Mucosa of rectum (tissue), 2 donors: ENCODE measurements around the gene ELAC1.
"Not testable (repeated sequence)": the region's sequence is repeated elsewhere in the genome, so short reads cannot be mapped to it uniquely, and the experiment has no call there.

Experiments used
- H3K27ac ChIP-seq, 2 donors: one replicate each; pipeline ENCODE4 v1.7.0; 2013; ENCODE audit warnings: inconsistent platforms in 2 of 2, low read depth in 2 of 2, low read length in 2 of 2
- H3K27me3 ChIP-seq, 2 donors: one replicate each; pipeline ENCODE4 v1.7.0; 2013; ENCODE audit warnings: low read length in 2 of 2; ENCODE audit not compliant: control insufficient read depth in 2 of 2, insufficient read depth in 2 of 2
- H3K36me3 ChIP-seq, 2 donors: one replicate each; pipeline ENCODE4 v1.7.0; 2013; ENCODE audit warnings: low read length in 2 of 2; ENCODE audit not compliant: control insufficient read depth in 2 of 2, insufficient read depth in 2 of 2
- H3K4me1 ChIP-seq, 2 donors: one replicate each; pipeline ENCODE4 v1.7.0; 2013; ENCODE audit warnings: low read length in 2 of 2, mild to moderate bottlenecking in 1 of 2; ENCODE audit not compliant: control insufficient read depth in 2 of 2, insufficient read depth in 2 of 2
- H3K4me3 ChIP-seq, 2 donors: one replicate each; pipeline ENCODE4 v1.7.0; 2013; ENCODE audit warnings: low read length in 2 of 2
- H3K9ac ChIP-seq, 2 donors: one replicate each; pipeline ENCODE4 v1.7.0; 2013; ENCODE audit warnings: low read length in 2 of 2, low read depth in 1 of 2, mild to moderate bottlenecking in 1 of 2
- H3K9me3 ChIP-seq, 2 donors: one replicate each; pipeline ENCODE4 v1.7.0; 2013; ENCODE audit warnings: low read length in 2 of 2; ENCODE audit not compliant: control insufficient read depth in 2 of 2
- donor health status: healthy.
- donor health status: Normal muscosa, but diverticular disease.

Gene ELAC1

GRCh38 chr18:50970006-50970405, 2.2 kb downstream of the ELAC1 start:
- no peak overlapping the region for H3K9ac ChIP-seq
- no peak overlapping the region for H3K4me3 ChIP-seq
- peaks cover 10 to 27% of the 10 kb centered on the region in 2 donors for H3K4me1 ChIP-seq
- no peaks in the 10 kb centered on the region for H3K27me3 ChIP-seq
- no peaks in the 10 kb centered on the region for H3K9me3 ChIP-seq
- H3K27ac ChIP-seq: peak overlapping the region; percentile 2 to 22
- peaks cover 5 to 6% of the 10 kb centered on the region in 2 donors for H3K36me3 ChIP-seq

- not testable (repeated sequence) for H3K9ac ChIP-seq, H3K27me3 ChIP-seq, H3K9me3 ChIP-seq, H3K4me3 ChIP-seq, H3K27ac ChIP-seq
- peaks cover 10 to 27% of the 10 kb centered on the region in 2 donors for H3K4me1 ChIP-seq
- peaks cover 27 to 28% of the 10 kb centered on the region in 2 donors for H3K36me3 ChIP-seq
Measured at GRCh38 chr18:50972404-50972803, 4.6 kb downstream of the ELAC1 start.

- peak overlapping the region in 1 of 2 donors; percentile 28 for H3K27ac ChIP-seq
- peaks cover 10 to 25% of the 10 kb centered on the region in 2 donors for H3K4me1 ChIP-seq
- H3K4me3 ChIP-seq: no peak overlapping the region
- H3K9ac ChIP-seq: no peak overlapping the region
- no peaks in the 10 kb centered on the region for H3K27me3 ChIP-seq
- H3K9me3 ChIP-seq: peaks cover 0 to 5% of the 10 kb centered on the region in 2 donors
- H3K36me3 ChIP-seq: peaks cover 34 to 39% of the 10 kb centered on the region in 2 donors
Measured at GRCh38 chr18:50973367-50974126, 5.7 kb downstream of the ELAC1 start.

- Histone ChIP-seq H3K27me3 (no peaks in the 10 kb centered on the region), H3K4me1 (peaks cover 6 to 20% of the 10 kb centered on the region in 2 donors), H3K36me3 (peaks cover 39 to 45% of the 10 kb centered on the region in 2 donors), H3K27ac (no peak overlapping the region), H3K9ac (no peak overlapping the region), H3K9me3 (peaks cover 0 to 5% of the 10 kb centered on the region in 2 donors), H3K4me3 (no peak overlapping the region)
Measured at GRCh38 chr18:50977037-50977760, 9.4 kb downstream of the ELAC1 start.

- Histone ChIP-seq H3K4me1 (peaks cover 13 to 17% of the 10 kb centered on the region in 2 donors), H3K27ac (peak overlapping the region; percentile 53 to 80), H3K9me3 (peaks cover 0 to 5% of the 10 kb centered on the region in 2 donors), H3K4me3 (no peak overlapping the region), H3K9ac (no peak overlapping the region), H3K27me3 (no peaks in the 10 kb centered on the region), H3K36me3 (peaks cover 24 to 33% of the 10 kb centered on the region in 2 donors)
Measured at GRCh38 chr18:50981381-50981780, 13.5 kb downstream of the ELAC1 start.

- Histone ChIP-seq H3K4me1 (peaks cover 13 to 17% of the 10 kb centered on the region in 2 donors), H3K36me3 (peaks cover 22 to 29% of the 10 kb centered on the region in 2 donors), H3K27me3 (no peaks in the 10 kb centered on the region), H3K9ac (peak overlapping the region in 1 of 2 donors; percentile 23), H3K9me3 (no peaks in the 10 kb centered on the region), H3K27ac (peak overlapping the region; percentile 49 to 80), H3K4me3 (peak overlapping the region; percentile 41 to 46)
Measured at GRCh38 chr18:50982086-50982801, 14.4 kb downstream of the ELAC1 start.

GRCh38 chr18:50982802-50983179, 15.0 kb downstream of the ELAC1 start:
- no peaks in the 10 kb centered on the region for H3K9me3 ChIP-seq
- no peak overlapping the region for H3K9ac ChIP-seq
- H3K27ac ChIP-seq: peak overlapping the region; percentile 49 to 80
- H3K27me3 ChIP-seq: no peaks in the 10 kb centered on the region
- H3K36me3 ChIP-seq: peaks cover 17 to 23% of the 10 kb centered on the region in 2 donors
- peaks cover 13 to 17% of the 10 kb centered on the region in 2 donors for H3K4me1 ChIP-seq
- H3K4me3 ChIP-seq: peak overlapping the region; percentile 41 to 46

GRCh38 chr18:50986360-50987087, 18.7 kb downstream of the ELAC1 start:
- H3K9me3 ChIP-seq: no peaks in the 10 kb centered on the region
- H3K27ac ChIP-seq: no peak overlapping the region
- no peaks in the 10 kb centered on the region for H3K27me3 ChIP-seq
- peaks cover 9% of the 10 kb centered on the region in 2 donors for H3K36me3 ChIP-seq
- no peak overlapping the region for H3K4me3 ChIP-seq
- H3K4me1 ChIP-seq: peaks cover 11 to 13% of the 10 kb centered on the region in 2 donors
- no peak overlapping the region for H3K9ac ChIP-seq

- H3K4me1 ChIP-seq: peaks cover 6 to 10% of the 10 kb centered on the region in 2 donors
- H3K27me3 ChIP-seq: no peaks in the 10 kb centered on the region
- H3K36me3 ChIP-seq: peaks cover 9% of the 10 kb centered on the region in 2 donors
- H3K9ac ChIP-seq: no peak overlapping the region
- no peak overlapping the region for H3K27ac ChIP-seq
- H3K9me3 ChIP-seq: no peaks in the 10 kb centered on the region
- H3K4me3 ChIP-seq: no peak overlapping the region
Measured at GRCh38 chr18:50987261-50987660, 19.4 kb downstream of the ELAC1 start.
